ENCODE results near the gene FBXW4.

DNA sequence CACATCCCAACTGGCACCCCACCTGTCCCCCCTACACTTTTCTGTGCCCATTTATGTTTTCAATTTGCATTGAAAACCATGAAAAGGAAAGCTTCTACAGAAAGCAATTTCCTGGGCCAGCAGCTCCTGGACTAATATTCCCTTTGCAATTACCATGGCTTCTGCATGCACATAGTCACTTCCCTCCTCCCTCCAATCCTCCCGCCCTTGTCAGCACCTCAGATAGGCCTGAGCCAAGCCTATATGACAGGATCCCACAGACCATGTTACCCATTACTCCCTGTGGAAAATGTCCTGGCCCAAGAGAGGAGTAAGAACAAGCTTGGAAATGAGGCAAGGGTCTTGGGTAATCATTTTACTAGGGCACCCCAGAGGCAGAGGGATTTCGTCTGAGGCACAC is 38.1 kb downstream of the FBXW4 start:
- TF ChIP-seq TAF1 (IDR thresholded peaks at IDR 0.05; ENCODE audit: borderline replicate concordance, low read depth, low read length) (no peak), MXI1 (IDR thresholded peaks at IDR 0.05; ENCODE audit: low read depth, low read length) (no peak)
- TF ChIP-seq, protein P1, sequence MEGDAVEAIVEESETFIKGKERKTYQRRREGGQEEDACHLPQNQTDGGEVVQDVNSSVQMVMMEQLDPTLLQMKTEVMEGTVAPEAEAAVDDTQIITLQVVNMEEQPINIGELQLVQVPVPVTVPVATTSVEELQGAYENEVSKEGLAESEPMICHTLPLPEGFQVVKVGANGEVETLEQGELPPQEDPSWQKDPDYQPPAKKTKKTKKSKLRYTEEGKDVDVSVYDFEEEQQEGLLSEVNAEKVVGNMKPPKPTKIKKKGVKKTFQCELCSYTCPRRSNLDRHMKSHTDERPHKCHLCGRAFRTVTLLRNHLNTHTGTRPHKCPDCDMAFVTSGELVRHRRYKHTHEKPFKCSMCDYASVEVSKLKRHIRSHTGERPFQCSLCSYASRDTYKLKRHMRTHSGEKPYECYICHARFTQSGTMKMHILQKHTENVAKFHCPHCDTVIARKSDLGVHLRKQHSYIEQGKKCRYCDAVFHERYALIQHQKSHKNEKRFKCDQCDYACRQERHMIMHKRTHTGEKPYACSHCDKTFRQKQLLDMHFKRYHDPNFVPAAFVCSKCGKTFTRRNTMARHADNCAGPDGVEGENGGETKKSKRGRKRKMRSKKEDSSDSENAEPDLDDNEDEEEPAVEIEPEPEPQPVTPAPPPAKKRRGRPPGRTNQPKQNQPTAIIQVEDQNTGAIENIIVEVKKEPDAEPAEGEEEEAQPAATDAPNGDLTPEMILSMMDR (IDR thresholded peaks at IDR 0.05 in 2 of 3, conservative IDR thresholded peaks at IDR 0.05 in 1 of 3; ENCODE audit: control insufficient read depth in 2 of 3, extremely low read depth in 1 of 3, insufficient read depth in 1 of 3, low read depth in 3 of 3, low read length in 3 of 3) = no peak
- TF ChIP-seq, protein P2, sequence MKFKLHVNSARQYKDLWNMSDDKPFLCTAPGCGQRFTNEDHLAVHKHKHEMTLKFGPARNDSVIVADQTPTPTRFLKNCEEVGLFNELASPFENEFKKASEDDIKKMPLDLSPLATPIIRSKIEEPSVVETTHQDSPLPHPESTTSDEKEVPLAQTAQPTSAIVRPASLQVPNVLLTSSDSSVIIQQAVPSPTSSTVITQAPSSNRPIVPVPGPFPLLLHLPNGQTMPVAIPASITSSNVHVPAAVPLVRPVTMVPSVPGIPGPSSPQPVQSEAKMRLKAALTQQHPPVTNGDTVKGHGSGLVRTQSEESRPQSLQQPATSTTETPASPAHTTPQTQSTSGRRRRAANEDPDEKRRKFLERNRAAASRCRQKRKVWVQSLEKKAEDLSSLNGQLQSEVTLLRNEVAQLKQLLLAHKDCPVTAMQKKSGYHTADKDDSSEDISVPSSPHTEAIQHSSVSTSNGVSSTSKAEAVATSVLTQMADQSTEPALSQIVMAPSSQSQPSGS (IDR thresholded peaks at IDR 0.05; ENCODE audit: low read length) = no peak

Data from GM12878 (cell line).